Measurements from ENCODE around the gene TMEM80. TPM values are rescaled to one million over a fixed set of nuclear protein-coding genes. Genes with fewer than 3 reads are reported as not detected.

TMEM80 gene
- total RNA-seq, 4 donors from 2014 or later = 19.3 to 121 (median 41.8) TPM

GRCh38 chr11:709109-709997, 13.7 kb downstream of the TMEM80 start:
- intact Hi-C loops (cut with DNase I; ENCODE audit: low total_unique reads) = no loop called here
- Histone ChIP-seq H3K4me3 (no peak overlapping the region), H3K36me3 (no peaks in the 10 kb centered on the region), H3K27ac (peak overlapping the region in 3 of 4 donors; percentile 10 to 89 (median 75)), H3K9me3 (no peaks in the 10 kb centered on the region), H3K27me3 (peaks cover 10% of the 10 kb centered on the region), H3K4me1 (peaks cover 19 to 72% (median 62%) of the 10 kb centered on the region in 4 donors)
- in situ Hi-C loops (cut with MboI; ENCODE audit: low pct_ligation_motif_present in 1 of 4, low pct_unique_long_range_greater_than_20kb in 1 of 4, low sequenced_read_pairs in 3 of 4) = no loop called here
- DNase-seq = no peak
- 68% methylated on average over 21 of the region's 27 CpGs; no CpG with 5 or more reads in 1 of the 2 donors for WGBS, 2 donors (ENCODE audit: low coverage in 1 of 2)
- no peak for TF ChIP-seq POLR2AphosphoS5 (IDR thresholded peaks at IDR 0.05)
- TF ChIP-seq POLR2A (IDR thresholded peaks at IDR 0.05) = no peak
- TF ChIP-seq EP300 (IDR thresholded peaks at IDR 0.05; ENCODE audit: low read depth) = no peak
- no peak for TF ChIP-seq CTCF (IDR thresholded peaks at IDR 0.05)

GRCh38 chr11:714436-714835, 18.8 kb downstream of the TMEM80 start:
- WGBS, 2 donors (ENCODE audit: low coverage in 1 of 2) = 93 to 100% methylated on average over 6 of the region's 6 CpGs
- in situ Hi-C loops (cut with MboI; ENCODE audit: low pct_ligation_motif_present in 1 of 4, low pct_unique_long_range_greater_than_20kb in 1 of 4, low sequenced_read_pairs in 3 of 4) (no loop called here), intact Hi-C loops (cut with DNase I; ENCODE audit: low total_unique reads) (no loop called here)
- DNase-seq = no peak
- peaks cover 4 to 34% (median 28%) of the 10 kb centered on the region in 4 donors for H3K4me1 ChIP-seq
- TF ChIP-seq POLR2A (IDR thresholded peaks at IDR 0.05) (no peak), EP300 (IDR thresholded peaks at IDR 0.05; ENCODE audit: low read depth) (no peak), POLR2AphosphoS5 (IDR thresholded peaks at IDR 0.05) (no peak), CTCF (IDR thresholded peaks at IDR 0.05) (no peak)
- H3K4me3 ChIP-seq = no peak overlapping the region
- H3K9me3 ChIP-seq = no peaks in the 10 kb centered on the region
- H3K27ac ChIP-seq = no peak overlapping the region
- H3K27me3 ChIP-seq = no peaks in the 10 kb centered on the region
- no peaks in the 10 kb centered on the region for H3K36me3 ChIP-seq

- intact Hi-C loops (cut with DNase I; ENCODE audit: low total_unique reads) (loop anchor here (5.0 kb wide), 1 partner anchor 162 kb away; no protein-coding TSS in a partner anchor), in situ Hi-C loops (cut with MboI; ENCODE audit: low pct_ligation_motif_present in 1 of 4, low pct_unique_long_range_greater_than_20kb in 1 of 4, low sequenced_read_pairs in 3 of 4) (loop anchor here in 1 of 4 donors (10.0 kb wide), 1 partner anchor 55 kb away; no protein-coding TSS in a partner anchor)
- WGBS, 2 donors (ENCODE audit: low coverage in 1 of 2) = 78 to 100% methylated on average over 3 to 33 of the region's 34 CpGs
- Histone ChIP-seq H3K36me3 (no peaks in the 10 kb centered on the region), H3K4me1 (peaks cover 6 to 23% (median 18%) of the 10 kb centered on the region in 4 donors), H3K27me3 (peaks cover 31% of the 10 kb centered on the region), H3K9me3 (no peaks in the 10 kb centered on the region), H3K4me3 (no peak overlapping the region), H3K27ac (no peak overlapping the region)
- DNase-seq = no peak
- TF ChIP-seq POLR2AphosphoS5 (IDR thresholded peaks at IDR 0.05) (no peak), CTCF (IDR thresholded peaks at IDR 0.05) (no peak), POLR2A (IDR thresholded peaks at IDR 0.05) (no peak), EP300 (IDR thresholded peaks at IDR 0.05; ENCODE audit: low read depth) (no peak)
Measured at GRCh38 chr11:719214-720016, 23.8 kb downstream of the TMEM80 start.
